ENCODE results near the gene LMAN1.

DNA sequence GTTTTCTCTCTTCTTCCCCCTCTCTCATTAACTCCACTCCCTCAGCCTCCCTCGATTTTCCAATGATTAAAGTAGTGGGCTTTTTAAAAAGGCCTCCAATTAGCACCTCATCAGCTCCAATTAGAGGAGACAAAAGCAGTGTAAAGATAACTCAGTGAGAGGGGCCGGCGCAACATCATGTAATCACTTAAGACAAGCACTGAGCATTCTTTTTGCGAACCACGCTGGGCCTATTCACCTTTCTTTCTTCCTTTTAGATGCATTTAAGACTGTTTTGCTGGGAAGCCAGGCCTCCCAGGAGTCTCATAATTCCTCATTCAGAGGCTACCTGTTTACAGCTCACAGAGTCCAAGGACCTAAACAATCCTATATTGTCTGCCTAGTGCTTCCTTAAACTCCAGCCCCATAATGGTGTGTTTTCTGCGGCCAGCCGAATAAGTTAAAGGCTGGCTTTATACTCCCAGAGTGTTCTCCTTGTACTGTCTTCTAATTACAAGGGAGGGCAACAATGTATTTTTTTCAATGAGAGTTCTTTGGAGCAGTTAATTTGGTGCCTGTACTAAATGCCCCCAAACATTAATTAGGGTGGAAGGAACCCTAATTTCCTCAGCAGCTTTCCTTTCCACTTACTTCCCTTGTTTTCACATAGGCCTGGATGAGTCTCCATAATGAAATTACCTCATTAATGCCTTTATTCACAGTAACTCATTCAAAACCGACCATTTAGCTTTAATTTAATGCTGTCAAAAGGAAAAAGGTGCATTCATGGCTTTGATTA lies 28.0 kb upstream of the LMAN1 start:
- TF ChIP-seq, protein P1, sequence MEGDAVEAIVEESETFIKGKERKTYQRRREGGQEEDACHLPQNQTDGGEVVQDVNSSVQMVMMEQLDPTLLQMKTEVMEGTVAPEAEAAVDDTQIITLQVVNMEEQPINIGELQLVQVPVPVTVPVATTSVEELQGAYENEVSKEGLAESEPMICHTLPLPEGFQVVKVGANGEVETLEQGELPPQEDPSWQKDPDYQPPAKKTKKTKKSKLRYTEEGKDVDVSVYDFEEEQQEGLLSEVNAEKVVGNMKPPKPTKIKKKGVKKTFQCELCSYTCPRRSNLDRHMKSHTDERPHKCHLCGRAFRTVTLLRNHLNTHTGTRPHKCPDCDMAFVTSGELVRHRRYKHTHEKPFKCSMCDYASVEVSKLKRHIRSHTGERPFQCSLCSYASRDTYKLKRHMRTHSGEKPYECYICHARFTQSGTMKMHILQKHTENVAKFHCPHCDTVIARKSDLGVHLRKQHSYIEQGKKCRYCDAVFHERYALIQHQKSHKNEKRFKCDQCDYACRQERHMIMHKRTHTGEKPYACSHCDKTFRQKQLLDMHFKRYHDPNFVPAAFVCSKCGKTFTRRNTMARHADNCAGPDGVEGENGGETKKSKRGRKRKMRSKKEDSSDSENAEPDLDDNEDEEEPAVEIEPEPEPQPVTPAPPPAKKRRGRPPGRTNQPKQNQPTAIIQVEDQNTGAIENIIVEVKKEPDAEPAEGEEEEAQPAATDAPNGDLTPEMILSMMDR (conservative IDR thresholded peaks at IDR 0.05; ENCODE audit: low read length) = no peak
- TF ChIP-seq EZH2phosphoT487 (IDR thresholded peaks at IDR 0.05; ENCODE audit: borderline replicate concordance, low read depth, low read length) = no peak

Measured in OCI-LY7 (cell line).